ENCODE measurements around the gene AOAH. TPM values are rescaled to one million over a fixed set of nuclear protein-coding genes. Genes with fewer than 3 reads are reported as not detected.

The AOAH gene
- total and polyA plus RNA-seq, 2 of the 4 experiments (the other 2 are of a cell fraction): not detected

DNA sequence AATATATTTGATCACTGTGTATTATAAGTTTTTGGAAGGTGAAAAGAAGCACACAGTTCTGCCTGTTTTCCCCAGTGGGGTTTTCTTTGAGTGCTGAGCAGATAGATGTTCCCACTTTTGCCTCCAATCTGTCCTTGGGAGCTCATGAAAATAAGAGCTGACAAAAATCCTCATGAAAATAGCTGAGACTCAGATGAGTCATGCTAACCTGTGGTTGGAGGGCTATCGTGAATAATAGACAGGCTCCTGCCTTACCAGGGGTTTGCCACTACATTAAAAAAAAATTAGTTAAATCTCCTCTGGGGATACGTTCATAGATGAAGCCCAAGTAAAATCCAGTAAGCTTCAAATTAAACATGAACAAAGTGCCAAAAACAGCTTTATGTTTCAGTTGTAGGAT is 10.9 kb upstream of the AOAH start:
- Histone ChIP-seq H2BK120ac (ENCODE audit: low read depth, low read length) (no peak overlapping the region), H3K79me1 (ENCODE audit: low read depth in 1 of 2, low read length in 2 of 2) (no peaks in the 10 kb centered on the region), H2BK5ac (ENCODE audit: low read depth, low read length, poor library complexity, severe bottlenecking) (no peak overlapping the region), H4K8ac (ENCODE audit: low read depth in 2 of 2, low read length in 2 of 2) (no peak overlapping the region), H2AFZ (replicated peaks; ENCODE audit: low read length, poor library complexity) (no peak overlapping the region), H4K5ac (ENCODE audit: low read depth, low read length) (no peak overlapping the region), H4K20me1 (ENCODE audit: insufficient read depth, low read length) (no peaks in the 10 kb centered on the region), H3K18ac (ENCODE audit: low read depth, low read length) (no peak overlapping the region), H2BK20ac (ENCODE audit: low read depth, low read length) (no peak overlapping the region), H3K4me1 (ENCODE audit: control insufficient read depth, insufficient read depth, low read length) (no peaks in the 10 kb centered on the region), H3K9me3 (ENCODE audit: control insufficient read depth, insufficient read depth, low read length) (no peaks in the 10 kb centered on the region), H2BK15ac (ENCODE audit: low read depth, low read length) (no peak overlapping the region), H4K91ac (ENCODE audit: insufficient read depth, low read depth, low read length) (no peak overlapping the region), H3K14ac (replicated peaks; ENCODE audit: low read depth, low read length) (no peak overlapping the region), H3K4me3 (ENCODE audit: insufficient read depth, low read depth, low read length) (no peak overlapping the region), H3K56ac (ENCODE audit: extremely low read depth, insufficient read depth, low read length) (no peak overlapping the region), H3K27me3 (ENCODE audit: control insufficient read depth, insufficient read depth, low read length) (no peaks in the 10 kb centered on the region), H2AK5ac (ENCODE audit: low read depth, low read length) (no peak overlapping the region), H3K36me3 (ENCODE audit: control insufficient read depth, insufficient read depth, low read length) (no peaks in the 10 kb centered on the region), H3K27ac (ENCODE audit: insufficient read depth, low read length) (no peak overlapping the region), H3K4ac (ENCODE audit: low read depth, low read length) (no peak overlapping the region), H3K23ac (ENCODE audit: low read depth, low read length) (no peak overlapping the region), H3K9ac (ENCODE audit: low read depth, low read length) (no peak overlapping the region), H2AK9ac (replicated peaks; ENCODE audit: low read depth, low read length, poor library complexity) (no peak overlapping the region), H3K9me1 (ENCODE audit: insufficient read depth, low read length) (no peaks in the 10 kb centered on the region), H3K4me2 (ENCODE audit: low read depth, low read length) (no peak overlapping the region)
- no TSS peak for BruUV-seq (replicated peaks)
- DNase-seq (no peak), ATAC-seq (ENCODE audit: low read depth) (no peak)
- TF ChIP-seq RCOR1 (IDR thresholded peaks at IDR 0.05; ENCODE audit: insufficient replicate concordance, low read length) (no peak), MXI1 (IDR thresholded peaks at IDR 0.05; ENCODE audit: borderline replicate concordance, low read depth, low read length) (no peak), BHLHE40 (IDR thresholded peaks at IDR 0.05; ENCODE audit: low read depth, low read length) (no peak), CHD1 (IDR thresholded peaks at IDR 0.05; ENCODE audit: low read depth, low read length) (no peak), RFX5 (IDR thresholded peaks at IDR 0.05; ENCODE audit: low read depth, low read length) (no peak), FOS (IDR thresholded peaks at IDR 0.05; ENCODE audit: low read depth, low read length) (no peak), SMC3 (IDR thresholded peaks at IDR 0.05; ENCODE audit: low read depth, low read length) (no peak), MAZ (IDR thresholded peaks at IDR 0.05; ENCODE audit: borderline replicate concordance, low read depth, low read length) (no peak), CEBPB (IDR thresholded peaks at IDR 0.05; ENCODE audit: low read depth, low read length) (no peak)
- TF ChIP-seq, protein P1, sequence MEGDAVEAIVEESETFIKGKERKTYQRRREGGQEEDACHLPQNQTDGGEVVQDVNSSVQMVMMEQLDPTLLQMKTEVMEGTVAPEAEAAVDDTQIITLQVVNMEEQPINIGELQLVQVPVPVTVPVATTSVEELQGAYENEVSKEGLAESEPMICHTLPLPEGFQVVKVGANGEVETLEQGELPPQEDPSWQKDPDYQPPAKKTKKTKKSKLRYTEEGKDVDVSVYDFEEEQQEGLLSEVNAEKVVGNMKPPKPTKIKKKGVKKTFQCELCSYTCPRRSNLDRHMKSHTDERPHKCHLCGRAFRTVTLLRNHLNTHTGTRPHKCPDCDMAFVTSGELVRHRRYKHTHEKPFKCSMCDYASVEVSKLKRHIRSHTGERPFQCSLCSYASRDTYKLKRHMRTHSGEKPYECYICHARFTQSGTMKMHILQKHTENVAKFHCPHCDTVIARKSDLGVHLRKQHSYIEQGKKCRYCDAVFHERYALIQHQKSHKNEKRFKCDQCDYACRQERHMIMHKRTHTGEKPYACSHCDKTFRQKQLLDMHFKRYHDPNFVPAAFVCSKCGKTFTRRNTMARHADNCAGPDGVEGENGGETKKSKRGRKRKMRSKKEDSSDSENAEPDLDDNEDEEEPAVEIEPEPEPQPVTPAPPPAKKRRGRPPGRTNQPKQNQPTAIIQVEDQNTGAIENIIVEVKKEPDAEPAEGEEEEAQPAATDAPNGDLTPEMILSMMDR (conservative IDR thresholded peaks at IDR 0.05; ENCODE audit: low read depth, low read length): no peak
- TF ChIP-seq, protein P2, sequence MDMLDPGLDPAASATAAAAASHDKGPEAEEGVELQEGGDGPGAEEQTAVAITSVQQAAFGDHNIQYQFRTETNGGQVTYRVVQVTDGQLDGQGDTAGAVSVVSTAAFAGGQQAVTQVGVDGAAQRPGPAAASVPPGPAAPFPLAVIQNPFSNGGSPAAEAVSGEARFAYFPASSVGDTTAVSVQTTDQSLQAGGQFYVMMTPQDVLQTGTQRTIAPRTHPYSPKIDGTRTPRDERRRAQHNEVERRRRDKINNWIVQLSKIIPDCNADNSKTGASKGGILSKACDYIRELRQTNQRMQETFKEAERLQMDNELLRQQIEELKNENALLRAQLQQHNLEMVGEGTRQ (IDR thresholded peaks at IDR 0.05; ENCODE audit: low read depth, low read length): no peak
- intact Hi-C loops (cut with micrococcal nuclease): no loop called here
- CTCF ChIA-PET: interaction anchor here (0.5 kb wide), 1 partner anchor 15 kb away, joined by 3 read pairs; no protein-coding TSS in a partner anchor
- WGBS, 2 experiments (ENCODE audit: extremely low coverage in 2 of 2, insufficient read length in 1 of 2): no CpG with 5 or more reads among the region's 2 CpGs
- dilution Hi-C loops (cut with HindIII; ENCODE audit: low sequenced_read_pairs, unreplicated experiment): no loop called here
- in situ Hi-C loops (cut with MboI; ENCODE audit: low sequenced_read_pairs): no loop called here
- POLR2A ChIA-PET (ENCODE audit: unreplicated experiment): no interaction called here

Data from IMR-90 (cell line).